Spinal cord (tissue), 10 donors: ENCODE measurements around the gene LIMS1. TPM values are rescaled to one million over a fixed set of nuclear protein-coding genes. Genes with fewer than 3 reads are reported as not detected.
"Not testable (repeated sequence)": the region's sequence is repeated elsewhere in the genome, so short reads cannot be mapped to it uniquely, and the experiment has no call there.

ENCODE experiments used
- DNase-seq, 6 donors: peaks; one replicate each; pipeline versions ENCODE4 v3.0.0 to v3.0.0-alpha.2; 2013 to 2015; ENCODE audit warnings: low spot score in 6 of 6, low read depth in 4 of 6
- H3K27ac ChIP-seq: one replicate; pipeline ENCODE4 v1.5.1; 2013; ENCODE audit warnings: low read depth, low read length, control low read depth
- H3K27me3 ChIP-seq: one replicate; pipeline ENCODE4 v1.6.1; 2013; ENCODE audit warnings: low read length; ENCODE audit not compliant: control insufficient read depth, insufficient read depth
- H3K36me3 ChIP-seq: one replicate; pipeline ENCODE4 v1.6.1; 2013; ENCODE audit warnings: low read length; ENCODE audit not compliant: control insufficient read depth, insufficient read depth
- H3K4me1 ChIP-seq: one replicate; pipeline ENCODE4 v1.6.1; 2013; ENCODE audit warnings: low read length; ENCODE audit not compliant: control insufficient read depth, insufficient read depth
- H3K4me3 ChIP-seq: one replicate; pipeline ENCODE4 v1.5.1; 2013; ENCODE audit warnings: low read depth, low read length, control low read depth
- H3K9me3 ChIP-seq: one replicate; pipeline ENCODE4 v1.6.1; 2013; ENCODE audit warnings: low read length; ENCODE audit not compliant: control insufficient read depth, insufficient read depth
- WGBS: methylation state at CpG from one replicate; pipeline ENCODE4 v1.1.5; 2013; ENCODE audit warnings: missing lambda C conversion rate; ENCODE audit not compliant: insufficient coverage; 5-methylcytosine and 5-hydroxymethylcytosine counted together
- polyA plus RNA-seq, 2 donors: library from polyadenylated mRNA; unstranded; fragments of 120-200 nt; gene quantifications; one replicate each; pipeline ENCODE4 v1.2.1, GENCODE V29; 2013; ENCODE audit not compliant: insufficient read length in 2 of 2
- total RNA-seq, 2 donors: library from RNA; depleted of rRNA in 1 of 2; stranded (reverse); fragments of 120-200 nt in 1 of 2; fragments of >200 nt in 1 of 2; gene quantifications; one replicate each; pipeline versions ENCODE4 v1.2.3 to v1.2.4, GENCODE V29; 2013 to 2014
- donor health status: healthy.

LIMS1 gene
- total and polyA plus RNA-seq, 4 donors = 26.2 to 46.1 (median 38.7) TPM

DNA sequence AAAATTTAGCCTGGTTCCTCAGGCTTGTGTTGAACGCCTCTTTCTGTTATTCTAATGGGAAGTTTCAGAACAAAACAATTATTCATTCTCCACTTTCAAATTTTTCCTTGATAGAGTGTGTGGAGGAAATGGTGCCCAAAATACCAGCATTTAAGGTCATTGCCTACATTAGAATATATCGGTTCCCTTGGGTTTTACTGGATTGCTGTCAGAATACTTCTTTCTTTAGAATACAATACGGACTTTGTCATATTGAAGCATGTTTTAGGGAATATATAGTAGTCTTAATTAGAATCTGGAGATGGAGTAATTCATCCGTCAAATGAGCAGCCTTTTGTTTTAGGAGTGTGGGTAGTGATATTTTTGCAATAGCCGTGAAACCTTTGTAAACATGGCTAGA is 13.3 kb downstream of the LIMS1 start:
- Histone ChIP-seq H3K4me3 (no peak overlapping the region), H3K9me3 (no peaks in the 10 kb centered on the region), H3K36me3 (no peaks in the 10 kb centered on the region), H3K27me3 (no peaks in the 10 kb centered on the region), H3K4me1 (no peaks in the 10 kb centered on the region), H3K27ac (no peak overlapping the region)
- 69% methylated on average over 2 of the region's 5 CpGs for WGBS
- no peak for DNase-seq

DNA sequence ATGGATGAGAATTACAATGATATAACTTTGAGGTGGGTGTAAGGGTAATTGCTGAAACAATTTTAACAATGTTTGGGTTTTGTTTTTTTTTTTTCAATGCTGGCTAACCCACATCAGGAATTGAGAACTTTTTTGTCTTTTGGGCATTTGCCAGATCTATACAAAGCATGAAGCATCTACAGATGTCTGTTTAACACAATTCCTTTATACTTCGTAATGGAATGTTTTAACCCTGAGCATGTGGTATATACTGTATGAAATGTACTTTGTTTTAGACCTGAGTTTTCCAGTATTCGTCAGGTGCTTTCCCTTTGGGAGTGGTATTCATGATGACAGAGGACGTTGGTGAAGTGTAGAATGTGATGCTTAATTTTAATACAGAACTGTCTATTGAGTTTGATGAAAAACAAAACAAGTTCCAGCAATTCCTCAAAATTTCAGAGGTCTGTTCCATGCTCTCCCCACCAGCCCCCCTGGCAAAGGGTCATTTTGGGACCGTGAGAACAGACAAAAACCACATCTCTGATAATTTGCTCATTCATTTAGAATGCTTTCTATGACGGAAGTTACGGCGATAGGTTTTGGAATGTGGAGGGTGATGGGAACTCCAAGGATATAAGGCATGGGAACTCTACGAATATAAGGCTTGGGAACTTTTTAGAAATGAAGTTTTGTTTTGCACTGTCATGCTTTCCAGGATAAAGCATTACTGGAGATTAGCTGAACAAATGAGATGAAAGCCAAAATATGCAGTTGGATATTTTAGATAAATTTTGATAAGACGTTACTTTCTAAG is 14.1 kb downstream of the LIMS1 start:
- DNase-seq = no peak
- WGBS = 60% methylated on average over 2 of the region's 9 CpGs
- H3K27me3 ChIP-seq = no peaks in the 10 kb centered on the region
- no peaks in the 10 kb centered on the region for H3K36me3 ChIP-seq
- no peak overlapping the region for H3K4me3 ChIP-seq
- no peaks in the 10 kb centered on the region for H3K9me3 ChIP-seq
- no peaks in the 10 kb centered on the region for H3K4me1 ChIP-seq
- no peak overlapping the region for H3K27ac ChIP-seq

- no peak for DNase-seq
- Histone ChIP-seq H3K27ac (no peak overlapping the region), H3K36me3 (no peaks in the 10 kb centered on the region), H3K4me1 (no peaks in the 10 kb centered on the region), H3K9me3 (no peaks in the 10 kb centered on the region), H3K4me3 (no peak overlapping the region), H3K27me3 (no peaks in the 10 kb centered on the region)
- WGBS = no CpG with 5 or more reads among the region's 2 CpGs
Measured at GRCh38 chr2:108552566-108552965, 18.3 kb downstream of the LIMS1 start.

DNA sequence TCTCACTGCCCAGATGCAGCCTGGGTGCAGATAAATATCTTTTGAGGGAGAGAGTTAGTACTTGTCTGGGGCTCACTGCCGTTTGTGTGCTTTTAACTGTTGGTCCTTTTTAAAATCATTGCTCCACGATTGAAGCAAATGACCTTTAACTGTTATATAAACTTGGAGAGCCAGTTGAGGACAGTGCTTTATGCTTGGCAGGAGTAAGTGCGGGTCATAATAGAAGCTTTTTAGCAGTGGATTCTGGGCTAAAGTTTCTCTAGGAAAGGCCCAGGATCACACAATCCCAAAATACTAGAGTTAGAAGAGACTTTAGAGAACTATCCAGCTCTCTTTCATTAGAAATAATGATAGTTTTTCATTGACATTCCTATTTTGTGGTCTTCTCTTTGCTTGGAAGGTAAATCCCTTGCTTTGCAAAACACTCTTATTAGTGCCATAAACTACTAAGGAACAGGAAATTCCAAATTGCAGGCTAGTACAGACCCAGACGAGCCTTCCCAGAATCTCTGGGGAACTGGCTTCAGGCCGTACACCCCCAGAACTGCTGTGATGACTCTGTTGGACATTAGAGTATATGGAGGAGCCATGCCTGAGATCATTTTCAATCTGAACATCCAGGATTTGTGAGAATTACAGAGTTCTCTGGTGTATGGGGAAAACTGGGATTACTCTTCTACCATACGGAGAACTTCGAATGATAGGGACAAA is 19.1 kb downstream of the LIMS1 start:
- WGBS = no CpG with 5 or more reads among the region's 7 CpGs
- Histone ChIP-seq H3K27me3 (no peaks in the 10 kb centered on the region), H3K9me3 (no peaks in the 10 kb centered on the region), H3K27ac (no peak overlapping the region), H3K36me3 (no peaks in the 10 kb centered on the region), H3K4me3 (no peak overlapping the region), H3K4me1 (no peaks in the 10 kb centered on the region)
- DNase-seq = no peak

DNA sequence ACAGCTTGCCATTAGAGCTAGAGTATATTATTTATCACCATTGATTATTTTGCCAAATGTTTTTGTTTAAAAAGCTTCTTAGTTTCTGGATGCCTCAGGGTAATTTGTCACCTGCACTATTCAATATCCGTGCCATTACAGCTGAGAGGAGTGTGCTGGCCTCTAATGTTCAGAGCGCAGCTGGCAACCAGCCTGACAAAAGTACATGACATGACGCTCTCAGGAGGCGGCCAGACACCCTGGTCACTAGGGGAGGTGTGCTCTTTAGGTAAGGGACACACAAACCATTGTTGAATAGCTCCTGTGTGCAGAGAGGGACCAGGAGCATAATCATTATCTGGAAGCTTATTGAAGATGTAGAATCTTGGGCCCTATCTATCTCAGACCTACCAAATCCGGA is 20.3 kb downstream of the LIMS1 start:
- no peaks in the 10 kb centered on the region for H3K4me1 ChIP-seq
- H3K4me3 ChIP-seq = no peak overlapping the region
- H3K27ac ChIP-seq = no peak overlapping the region
- H3K9me3 ChIP-seq = no peaks in the 10 kb centered on the region
- WGBS = 39% methylated on average over 3 of the region's 5 CpGs
- no peak for DNase-seq
- no peaks in the 10 kb centered on the region for H3K27me3 ChIP-seq
- H3K36me3 ChIP-seq = no peaks in the 10 kb centered on the region

GRCh38 chr2:108555572-108555971 is 21.3 kb downstream of the LIMS1 start:
- Histone ChIP-seq H3K4me3 (no peak overlapping the region), H3K36me3 (no peaks in the 10 kb centered on the region), H3K27ac (no peak overlapping the region), H3K4me1 (no peaks in the 10 kb centered on the region), H3K9me3 (no peaks in the 10 kb centered on the region), H3K27me3 (no peaks in the 10 kb centered on the region)
- 90% methylated on average over 1 of the region's 2 CpGs for WGBS
- no peak for DNase-seq

GRCh38 chr2:108556581-108556980 is 22.3 kb downstream of the LIMS1 start:
- H3K4me3 ChIP-seq, H3K4me1 ChIP-seq, H3K9me3 ChIP-seq, H3K27me3 ChIP-seq, DNase-seq, H3K36me3 ChIP-seq, H3K27ac ChIP-seq: not testable (repeated sequence)
- 71% methylated on average over 2 of the region's 2 CpGs for WGBS

GRCh38 chr2:108560241-108560811 is 26.1 kb downstream of the LIMS1 start:
- Histone ChIP-seq H3K4me1 (no peaks in the 10 kb centered on the region), H3K27ac (no peak overlapping the region), H3K27me3 (no peaks in the 10 kb centered on the region), H3K9me3 (no peaks in the 10 kb centered on the region), H3K36me3 (no peaks in the 10 kb centered on the region), H3K4me3 (no peak overlapping the region)
- peak in 1 of 6 donors; percentile 20 for DNase-seq
- 29% methylated on average over 3 of the region's 6 CpGs for WGBS

DNA sequence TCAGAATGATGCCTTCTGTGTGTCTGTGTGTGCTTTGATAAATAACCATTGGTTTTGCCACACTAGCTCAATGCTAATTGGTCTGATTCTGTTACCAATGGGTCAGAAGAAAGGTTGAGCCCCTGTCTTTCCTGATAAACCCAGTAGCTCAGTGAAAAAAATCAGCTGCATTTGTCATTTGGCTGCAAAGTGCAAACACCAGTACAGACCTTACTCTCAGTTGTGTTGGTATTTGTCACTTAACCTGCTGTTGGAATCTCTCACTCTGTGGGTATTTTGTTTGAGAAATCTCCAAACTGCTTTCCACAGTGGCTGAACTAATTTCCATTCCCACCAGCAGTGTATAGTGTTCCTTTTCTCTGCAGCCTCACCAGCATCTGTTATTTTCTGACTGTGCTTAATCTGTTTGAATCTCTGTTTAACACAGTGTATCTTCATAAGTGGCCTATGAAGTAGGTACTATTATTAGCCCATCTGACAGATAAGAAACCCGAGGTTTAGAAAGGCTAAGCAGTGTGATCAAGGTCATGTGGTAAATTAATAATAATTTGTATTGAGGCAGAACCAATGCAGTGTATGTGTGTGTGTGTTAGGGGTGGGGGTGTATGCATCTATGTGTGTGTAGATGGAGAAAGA is 26.7 kb downstream of the LIMS1 start:
- no CpG with 5 or more reads among the region's 1 CpG for WGBS
- Histone ChIP-seq H3K4me3 (no peak overlapping the region), H3K4me1 (no peaks in the 10 kb centered on the region), H3K27me3 (no peaks in the 10 kb centered on the region), H3K9me3 (no peaks in the 10 kb centered on the region), H3K36me3 (no peaks in the 10 kb centered on the region), H3K27ac (no peak overlapping the region)
- peak in 1 of 6 donors; percentile 37 for DNase-seq
